Esophagus squamous epithelium (tissue), 4 donors: ENCODE measurements around the gene GPR183.

Source experiments
- CTCF ChIP-seq, 6 experiments: fragments of 450-650 bp in 4 of 6; fragments of 200-600 bp in 2 of 6; sonication (generic) in 2 of 6; IDR thresholded peaks; one replicate each; pipeline ENCODE4 v1.5.1; 2016 to 2019; ENCODE audit warnings: antibody characterized with exemption in 6 of 6, mild to moderate bottlenecking in 4 of 6, moderate library complexity in 4 of 6
- POLR2A ChIP-seq, 4 donors: fragments of 450-650 bp; IDR thresholded peaks; one replicate each; pipeline ENCODE4 v1.6.1; 2017; ENCODE audit warnings: antibody characterized with exemption in 4 of 4, mild to moderate bottlenecking in 4 of 4, moderate library complexity in 3 of 4

GRCh38 chr13:99355267-99356011 is 48.2 kb upstream of the GPR183 start:
- no peak for TF ChIP-seq CTCF (IDR thresholded peaks at IDR 0.05)
- TF ChIP-seq POLR2A (IDR thresholded peaks at IDR 0.05): no peak
